Fibroblast of villous mesenchyme (primary cell): ENCODE data around the gene PLEKHH1. TPM values are rescaled to one million over a fixed set of nuclear protein-coding genes. Genes with fewer than 3 reads are reported as not detected.
"Not testable (repeated sequence)": the region's sequence is repeated elsewhere in the genome, so short reads cannot be mapped to it uniquely, and the experiment has no call there.

Experiments used
- DNase-seq: peaks from one replicate; pipeline ENCODE4 v3.0.0-alpha.2; 2010; ENCODE audit warnings: low read depth
- H3K4me3 ChIP-seq: 2 replicates; pipeline ENCODE4 v1.5.1; 2011; ENCODE audit warnings: low read depth, mild to moderate bottlenecking, low read length
- CTCF ChIP-seq: IDR thresholded peaks from 2 replicates; pipeline ENCODE4 v1.5.1; 2012; ENCODE audit warnings: low read depth, mild to moderate bottlenecking, low read length; ENCODE audit not compliant: insufficient read depth
- total RNA-seq: library from RNA; depleted of rRNA; stranded (reverse); fragments of >200 nt; gene quantifications from 2 replicates; pipeline ENCODE4 v1.2.3, GENCODE V29; 2012

Gene PLEKHH1
- total RNA-seq, 1 donor, result 0.43 TPM

- DNase-seq, result no peak
- no peak overlapping the region for H3K4me3 ChIP-seq
- TF ChIP-seq CTCF, result no peak
Observed at GRCh38 chr14:67539116-67539515, 6.0 kb downstream of the PLEKHH1 start.

- H3K4me3 ChIP-seq, result no peak overlapping the region
- no peak for DNase-seq
- TF ChIP-seq CTCF, result no peak
Observed at GRCh38 chr14:67541448-67542387, 8.6 kb downstream of the PLEKHH1 start.

- DNase-seq, H3K4me3 ChIP-seq: not testable (repeated sequence)
Observed at GRCh38 chr14:67542620-67543019, 9.5 kb downstream of the PLEKHH1 start.

GRCh38 chr14:67544590-67544989 is 11.5 kb downstream of the PLEKHH1 start:
- H3K4me3 ChIP-seq, result no peak overlapping the region
- DNase-seq, result no peak
- no peak for TF ChIP-seq CTCF

- TF ChIP-seq CTCF, result no peak
- no peak for DNase-seq
- H3K4me3 ChIP-seq, result no peak overlapping the region
Observed at GRCh38 chr14:67547224-67547780, 14.2 kb downstream of the PLEKHH1 start.

GRCh38 chr14:67549734-67550133 is 16.6 kb downstream of the PLEKHH1 start:
- DNase-seq, result no peak
- H3K4me3 ChIP-seq, result no peak overlapping the region
- no peak for TF ChIP-seq CTCF

- H3K4me3 ChIP-seq, result no peak overlapping the region
- TF ChIP-seq CTCF, result no peak
- no peak for DNase-seq
Observed at GRCh38 chr14:67551123-67551522, 18.0 kb downstream of the PLEKHH1 start.
